Skeletal muscle cell (primary cell): Measurements from ENCODE around the gene KLF15.
A peak's percentile ranks its signal among the peaks of the same experiment; 100 is the strongest.

ENCODE experiments used
- DNase-seq: peaks from one replicate; pipeline ENCODE4 v3.0.0-alpha.2; 2010; ENCODE audit warnings: low read depth
- H3K4me3 ChIP-seq: 2 replicates; pipeline ENCODE4 v1.5.1; 2011; ENCODE audit warnings: low read depth, mild to moderate bottlenecking, control low read depth, low read length, moderate library complexity

KLF15 gene

DNA sequence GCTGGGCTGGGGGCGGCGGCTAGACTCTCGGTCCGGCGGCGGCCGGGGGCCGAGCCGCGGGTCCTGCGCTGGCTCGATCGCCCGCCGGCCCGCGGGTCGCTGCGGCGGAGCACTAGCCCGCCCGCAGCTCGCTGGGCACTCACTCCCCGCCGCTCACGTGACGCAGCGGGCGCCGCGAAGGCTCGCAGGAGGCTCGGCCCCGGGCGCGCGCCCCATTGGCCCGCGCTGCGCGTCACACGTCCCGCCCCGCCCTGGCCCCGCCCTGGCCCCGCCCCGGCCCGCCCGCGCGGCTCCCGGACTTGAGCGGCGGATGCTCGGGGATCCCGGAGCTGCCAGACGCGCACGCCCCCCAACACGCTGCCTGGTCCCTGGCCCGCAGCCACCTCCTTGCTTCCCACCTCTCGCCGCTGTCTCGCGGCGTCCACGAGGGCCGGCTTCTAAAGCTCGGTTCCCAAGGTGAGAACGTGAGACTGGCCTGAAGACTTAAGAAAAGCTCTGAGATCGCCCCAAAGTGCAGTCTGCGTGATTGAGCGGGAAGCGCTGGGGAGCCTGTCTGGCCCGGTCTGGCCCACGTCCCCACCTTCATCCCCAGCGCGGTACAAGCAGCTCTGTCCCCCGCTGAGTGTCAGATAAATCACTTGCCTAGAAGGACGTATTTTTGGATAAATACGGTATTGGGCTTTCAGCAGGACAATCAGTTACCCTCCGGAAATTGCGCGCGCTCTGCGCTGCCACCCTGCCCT lies at the start of gene KLF15:
KLF15 (minus strand) TSS at position 114 of the 743 bp plus-strand sequence. CDS start 4,486 bp downstream, outside the sequence.
- peak within 1 kb of the TSS; percentile 54 for H3K4me3 ChIP-seq
- DNase-seq = peak; percentile 46

DNA sequence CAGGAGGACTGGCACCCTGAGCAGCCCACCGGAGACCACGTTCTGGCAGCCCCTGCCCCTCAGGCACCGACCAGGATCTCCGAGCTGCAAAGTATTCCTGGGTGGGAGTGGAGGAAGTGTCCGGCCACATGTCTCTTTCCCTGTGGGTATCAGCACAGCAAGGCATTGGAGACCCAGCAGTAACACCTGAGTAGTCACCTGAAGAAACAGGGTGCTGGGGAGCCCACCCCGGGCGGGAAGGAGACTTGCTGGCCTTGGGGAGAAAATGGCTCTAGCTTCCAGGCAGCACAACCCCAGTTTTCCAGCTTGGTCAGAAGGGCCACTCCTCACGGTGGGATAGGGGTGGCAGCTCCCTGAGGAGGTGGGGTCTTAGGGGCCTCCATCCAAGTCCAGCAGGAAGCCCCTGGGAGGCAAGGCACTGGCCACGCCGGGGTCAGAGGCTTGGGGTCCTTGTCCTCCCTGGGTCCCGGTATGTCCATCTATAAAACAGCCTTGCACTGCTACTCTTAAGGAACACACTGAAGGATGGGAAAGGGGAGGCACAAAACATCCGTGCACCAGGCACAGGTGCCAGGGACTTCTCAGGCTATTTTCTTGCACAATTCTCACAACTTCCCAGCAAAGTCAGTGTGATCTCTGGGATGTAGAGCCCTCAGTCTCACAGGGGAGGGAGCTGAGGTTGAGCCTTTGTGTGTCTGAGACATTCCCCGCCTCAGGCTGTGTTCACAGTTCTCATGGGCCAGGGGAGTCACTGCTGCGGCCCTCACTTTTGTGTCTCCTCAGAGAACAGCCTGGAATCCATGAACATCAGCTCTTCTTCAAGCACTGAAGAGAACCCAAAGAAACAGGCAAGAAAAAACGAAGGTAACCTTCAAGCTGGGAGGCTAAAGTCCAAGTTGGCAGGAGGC lies 49.4 kb upstream of the KLF15 start:
- H3K4me3 ChIP-seq = no peak overlapping the region
- DNase-seq = no peak

DNA sequence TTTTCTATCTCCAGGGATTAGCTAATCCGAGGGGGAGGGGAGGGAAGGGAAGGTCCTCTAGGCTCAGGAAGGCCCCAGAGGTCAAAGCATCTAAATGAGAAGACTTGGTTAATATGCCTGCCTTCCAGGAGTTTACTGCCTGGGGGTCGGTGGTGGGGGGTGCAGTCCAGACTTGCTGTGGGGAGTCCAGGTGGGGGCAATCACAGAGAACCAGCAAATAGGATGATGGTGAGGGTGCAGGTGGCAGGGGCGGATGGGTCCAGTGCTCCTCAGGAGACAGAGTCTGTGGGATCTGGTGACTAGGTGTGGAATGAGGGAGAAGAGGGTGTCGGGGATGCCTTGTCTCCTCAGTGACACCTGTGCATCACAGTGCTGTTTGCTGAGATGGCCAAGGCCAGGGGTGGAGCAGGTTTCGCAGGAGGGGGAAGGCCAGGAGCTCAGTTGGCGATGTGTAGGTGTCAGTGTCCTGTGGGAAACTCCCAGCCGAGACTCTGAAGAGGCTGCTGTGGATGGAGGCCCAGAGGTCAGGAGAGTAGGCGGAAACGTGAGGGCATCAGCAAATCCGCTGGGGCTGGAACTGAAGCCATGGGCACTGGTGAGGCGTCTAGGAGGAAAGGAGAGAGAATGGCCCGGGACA lies 45.6 kb upstream of the KLF15 start:
- DNase-seq = no peak
- H3K4me3 ChIP-seq = no peak overlapping the region

DNA sequence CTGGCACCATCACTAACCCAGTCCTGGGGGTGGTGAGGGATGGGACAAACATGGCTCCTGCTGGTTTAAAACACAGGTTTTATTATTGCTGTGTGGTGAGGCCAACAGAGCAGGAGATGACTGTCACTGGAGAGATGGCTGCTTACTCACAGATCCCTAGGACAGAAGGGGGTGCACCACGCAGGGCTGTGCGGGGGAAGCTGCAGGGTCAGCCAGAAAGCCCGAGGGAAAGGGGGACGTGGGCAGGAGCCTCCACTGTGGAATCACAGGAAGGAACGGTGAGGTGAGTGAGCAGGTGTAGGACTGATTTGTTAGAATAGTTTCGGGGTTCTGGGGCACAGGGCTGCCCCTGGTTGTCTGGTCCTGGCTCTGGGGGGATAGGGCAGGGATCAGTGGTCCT lies 45.0 kb upstream of the KLF15 start:
- H3K4me3 ChIP-seq = no peak overlapping the region
- DNase-seq = no peak

DNA sequence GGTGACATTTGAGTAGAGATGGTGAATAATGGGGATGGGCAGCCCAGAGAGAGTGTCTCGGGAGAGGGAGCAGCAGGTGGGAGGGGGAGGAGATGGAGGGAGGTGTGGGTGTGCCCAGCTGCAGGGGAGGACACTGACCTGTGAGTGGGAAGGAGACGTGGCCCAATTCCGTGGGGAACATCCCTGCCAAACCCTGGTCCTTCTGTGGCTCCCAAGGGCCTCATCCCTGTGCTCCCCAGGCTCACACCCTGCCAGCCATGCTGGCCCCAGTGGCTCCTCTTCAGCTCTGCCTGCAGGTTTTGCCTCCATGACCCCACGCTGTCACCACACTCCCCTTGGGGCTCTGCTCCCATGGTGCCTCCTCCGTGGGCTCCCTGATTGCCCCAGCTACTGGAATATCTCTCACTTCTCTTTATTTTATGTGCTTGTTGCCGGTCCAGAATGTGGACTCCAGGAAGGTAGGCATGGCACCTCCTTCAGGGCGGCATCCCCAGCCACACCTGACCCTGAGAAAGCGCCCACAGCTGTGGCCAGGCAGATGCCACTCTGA lies 44.5 kb upstream of the KLF15 start:
- DNase-seq = no peak
- H3K4me3 ChIP-seq = no peak overlapping the region

DNA sequence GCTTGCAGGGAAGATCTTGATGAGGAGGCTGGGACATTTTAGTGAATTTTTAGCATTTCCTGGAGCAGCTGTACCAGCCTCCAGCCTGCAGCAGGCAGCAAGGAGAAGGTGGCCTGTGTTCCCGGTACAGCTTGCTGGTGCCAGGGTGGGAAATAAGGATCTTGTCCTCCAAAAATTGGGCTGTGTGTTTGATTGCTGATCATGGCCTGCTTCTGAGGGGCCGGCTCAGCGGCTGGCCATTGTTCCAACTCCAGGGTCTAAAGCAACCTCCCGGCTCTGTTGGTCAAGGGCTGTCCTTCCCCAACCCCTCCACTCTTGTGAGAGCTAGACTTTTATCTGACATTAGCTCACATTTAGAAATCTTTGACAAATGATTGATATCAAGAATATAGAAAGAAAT lies 42.5 kb upstream of the KLF15 start:
- no peak for DNase-seq
- no peak overlapping the region for H3K4me3 ChIP-seq

DNA sequence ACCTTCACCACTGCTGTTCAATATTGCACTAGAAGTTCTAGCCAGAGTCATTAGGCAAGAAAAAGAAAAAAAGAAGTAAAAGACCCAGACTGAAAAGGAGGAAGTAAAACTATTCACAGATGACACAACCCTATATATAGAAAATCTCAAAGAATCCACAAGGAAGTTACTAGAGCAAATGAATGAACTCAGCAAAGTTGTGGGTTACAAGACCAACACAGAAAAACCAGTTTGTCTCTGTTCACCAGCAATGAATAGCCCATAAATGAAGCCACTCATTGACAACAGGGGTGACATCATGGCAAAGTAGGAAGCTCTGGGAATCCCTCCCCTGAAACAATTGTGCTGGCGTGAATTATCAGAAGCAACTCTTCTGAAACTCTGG lies 42.1 kb upstream of the KLF15 start:
- H3K4me3 ChIP-seq = no peak overlapping the region
- DNase-seq = no peak

DNA sequence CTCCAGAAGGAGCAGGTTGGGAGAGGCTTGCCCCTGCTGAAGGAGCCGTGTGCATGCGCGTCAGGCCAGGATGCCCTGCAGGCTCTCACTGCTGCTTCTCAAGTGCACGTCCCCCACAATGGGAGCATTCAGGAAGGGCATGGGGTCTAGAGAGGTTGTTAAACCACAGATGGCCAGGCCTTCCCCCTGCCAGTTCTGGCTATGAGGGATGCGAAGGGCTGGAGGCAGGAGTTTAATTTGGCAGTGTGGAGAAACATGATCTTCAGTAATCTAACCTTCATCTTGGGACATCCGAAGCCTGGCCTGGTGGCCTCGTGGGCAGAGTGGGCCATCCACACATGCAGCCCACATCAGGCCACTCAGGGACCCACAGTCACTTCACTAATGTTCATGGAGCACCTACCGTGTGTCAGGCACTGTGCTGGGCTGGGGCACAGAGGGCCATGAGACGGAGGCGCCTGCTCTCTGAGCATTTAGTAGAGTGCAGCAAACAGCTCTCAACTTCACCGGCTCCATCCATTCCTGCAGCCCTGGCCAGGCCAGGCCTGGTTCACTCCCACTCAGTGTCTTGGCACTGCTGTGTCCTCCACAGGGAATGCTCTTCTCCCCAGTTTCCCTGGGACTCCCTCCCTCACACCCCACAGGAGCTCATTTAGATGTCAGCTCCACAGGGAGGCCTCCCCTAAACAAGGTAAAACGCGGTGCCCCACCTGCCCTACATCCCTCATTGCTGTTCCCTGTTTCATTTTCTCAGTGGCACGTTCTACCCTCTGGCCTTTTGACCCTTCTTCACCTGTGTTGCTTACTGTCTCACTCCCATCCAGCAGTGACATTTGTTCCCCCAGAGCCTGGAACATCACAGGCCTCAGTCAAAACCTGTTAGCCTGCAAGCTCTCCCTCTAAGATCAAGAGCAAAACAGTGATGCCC lies 41.5 kb upstream of the KLF15 start:
- no peak overlapping the region for H3K4me3 ChIP-seq
- DNase-seq = no peak

DNA sequence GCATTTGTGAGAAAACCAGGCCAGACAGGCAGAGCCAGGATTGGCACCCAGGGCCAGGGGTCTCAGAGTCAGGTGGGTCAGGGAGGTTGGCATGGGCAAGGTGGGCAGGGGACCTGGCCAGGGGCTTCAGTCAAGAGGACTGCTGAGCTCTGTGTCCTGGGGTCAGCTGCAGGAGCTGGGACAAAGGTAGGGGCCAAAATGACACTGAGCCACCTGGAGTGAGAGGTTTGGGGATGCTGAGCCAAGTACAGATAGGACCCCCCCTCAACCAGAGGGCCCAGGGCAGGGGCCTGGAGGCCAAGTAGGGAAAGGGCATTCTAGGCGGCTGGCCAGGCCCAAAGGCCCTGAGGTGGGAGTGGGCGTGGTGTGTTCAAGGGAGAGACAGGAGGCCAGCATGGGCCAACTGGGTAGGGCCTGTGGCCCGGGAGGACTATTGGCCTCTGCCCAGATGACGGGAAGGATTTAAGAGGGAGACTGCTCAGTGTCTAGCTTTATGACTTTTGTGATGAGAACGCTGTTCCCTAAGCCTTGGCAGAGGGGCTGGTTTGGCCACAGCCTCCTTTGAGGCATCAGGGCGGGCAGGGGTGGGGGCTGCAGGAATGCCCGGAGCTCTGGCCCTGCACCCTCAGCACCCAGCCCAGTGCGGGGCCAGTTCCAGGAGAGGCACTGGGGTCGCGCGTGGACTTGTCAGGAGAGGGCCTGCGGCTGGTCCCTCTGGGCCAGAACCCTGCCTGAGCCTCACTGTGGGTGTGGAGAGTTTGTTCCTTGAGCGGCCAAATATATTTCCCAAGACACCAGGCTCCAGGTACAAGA lies 40.6 kb upstream of the KLF15 start:
- no peak overlapping the region for H3K4me3 ChIP-seq
- DNase-seq = no peak

DNA sequence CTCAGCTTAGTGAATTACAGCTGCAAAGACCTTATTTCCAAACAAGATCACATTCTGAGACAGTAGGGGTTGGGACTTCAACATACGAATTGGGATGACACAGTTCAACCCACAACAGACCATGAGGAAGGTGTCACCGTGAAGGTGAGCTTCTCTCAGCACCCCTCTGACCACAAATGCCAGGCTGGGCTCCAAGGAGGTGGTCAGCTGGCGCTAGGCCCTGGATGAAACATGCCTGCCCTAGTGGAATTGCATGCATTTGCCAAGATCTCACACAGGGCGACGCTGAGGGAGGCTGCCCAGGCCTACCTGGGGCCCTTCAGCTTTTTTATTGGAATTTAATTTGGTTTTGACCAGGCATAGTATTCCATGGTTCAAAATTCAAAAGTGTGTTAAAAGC lies 39.3 kb upstream of the KLF15 start:
- no peak for DNase-seq
- no peak overlapping the region for H3K4me3 ChIP-seq

DNA sequence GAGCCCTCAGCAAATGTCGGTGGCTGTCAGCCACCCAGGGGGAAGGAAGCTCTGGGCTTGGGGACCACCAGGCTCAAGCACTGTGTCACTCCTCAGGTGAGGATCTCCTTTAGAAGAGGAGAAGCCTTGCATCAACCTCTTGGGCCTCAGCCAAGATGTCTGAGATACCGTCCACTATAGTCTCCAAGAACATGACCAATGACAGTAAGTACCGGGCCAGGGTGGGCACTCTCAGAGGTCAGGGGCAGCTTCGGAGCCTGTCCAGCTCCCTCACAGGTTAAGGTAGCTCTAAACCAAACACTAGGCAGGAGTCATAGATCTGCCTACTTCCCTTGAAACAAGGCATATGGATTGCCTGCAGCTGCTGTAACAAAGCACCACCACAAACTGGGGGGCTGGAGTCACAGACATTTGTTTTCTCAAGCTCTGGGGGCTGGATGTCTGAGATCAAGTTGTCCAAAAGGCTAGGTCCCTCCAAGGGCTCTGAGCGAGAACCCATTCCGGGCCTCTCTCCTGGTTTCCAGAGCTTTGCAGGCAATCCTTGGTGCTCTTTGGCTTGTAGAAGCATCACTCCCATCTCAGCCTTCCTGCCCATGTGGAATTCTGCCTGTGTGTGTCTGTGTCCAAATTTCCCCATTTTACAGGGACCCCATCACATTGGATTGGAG lies 38.8 kb upstream of the KLF15 start:
- H3K4me3 ChIP-seq = no peak overlapping the region
- no peak for DNase-seq

DNA sequence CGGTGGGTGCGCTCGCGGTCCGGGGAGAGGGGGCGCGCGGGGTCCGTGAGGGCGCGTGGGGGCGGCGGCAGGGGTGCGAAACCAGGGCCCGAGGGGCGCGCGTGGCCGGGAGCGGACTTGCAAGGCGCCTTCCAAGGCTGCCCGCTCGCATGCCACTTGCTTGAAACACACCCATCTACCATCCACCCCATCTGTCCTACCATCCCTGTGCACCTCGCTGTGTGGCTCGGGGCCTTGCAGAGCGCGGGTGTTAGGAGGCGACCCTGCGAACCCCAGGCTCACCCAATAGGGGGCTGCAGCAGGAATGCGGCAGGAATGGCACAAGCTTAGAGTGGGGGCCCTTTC lies 37.7 kb upstream of the KLF15 start:
- H3K4me3 ChIP-seq = no peak overlapping the region
- no peak for DNase-seq

DNA sequence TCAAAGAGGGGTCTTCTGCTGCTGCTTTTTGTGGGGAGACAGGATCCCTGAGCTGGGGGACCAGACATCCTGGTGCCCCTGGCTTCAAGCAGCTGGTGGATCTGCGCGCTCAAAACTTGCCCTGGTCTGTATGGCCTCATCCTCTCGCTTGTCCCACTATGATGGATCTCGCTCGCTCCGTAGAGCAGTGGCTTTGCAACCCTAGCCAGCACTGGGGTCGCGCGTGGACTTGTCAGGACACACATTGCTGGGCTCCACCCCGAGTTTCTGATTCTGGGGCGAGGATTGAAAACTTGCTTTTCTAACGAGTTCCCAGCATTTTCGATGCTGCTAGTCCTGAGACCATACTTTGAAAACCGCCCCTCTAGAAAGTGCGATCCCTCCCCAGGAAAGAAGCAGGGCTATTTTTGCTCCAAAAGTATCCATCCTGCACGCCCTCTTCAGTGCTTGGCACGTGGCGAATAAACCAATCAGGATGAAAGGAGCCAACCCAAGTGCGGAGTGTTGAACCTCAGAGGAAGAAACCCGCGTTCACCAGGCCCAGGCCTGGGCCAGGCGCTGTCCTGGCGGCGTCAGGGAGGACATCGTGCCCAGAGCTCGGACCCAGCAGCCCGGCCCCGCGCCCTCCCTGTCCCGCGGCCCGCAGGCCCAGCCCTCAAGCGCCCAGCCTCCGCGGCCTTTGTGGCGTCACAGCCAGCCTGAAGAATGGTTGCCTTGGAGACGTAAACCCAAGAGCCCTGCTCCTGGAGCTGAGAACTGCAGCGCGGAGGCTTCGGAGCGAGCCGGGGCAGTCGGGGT lies 37.2 kb upstream of the KLF15 start, which contains the start of gene CFAP100:
CFAP100 (plus strand) TSS at position 731 of the 798 bp plus-strand sequence. CDS start 1,092 bp downstream, outside the sequence.
- DNase-seq = no peak
- H3K4me3 ChIP-seq = no peak within 1 kb of the TSS

DNA sequence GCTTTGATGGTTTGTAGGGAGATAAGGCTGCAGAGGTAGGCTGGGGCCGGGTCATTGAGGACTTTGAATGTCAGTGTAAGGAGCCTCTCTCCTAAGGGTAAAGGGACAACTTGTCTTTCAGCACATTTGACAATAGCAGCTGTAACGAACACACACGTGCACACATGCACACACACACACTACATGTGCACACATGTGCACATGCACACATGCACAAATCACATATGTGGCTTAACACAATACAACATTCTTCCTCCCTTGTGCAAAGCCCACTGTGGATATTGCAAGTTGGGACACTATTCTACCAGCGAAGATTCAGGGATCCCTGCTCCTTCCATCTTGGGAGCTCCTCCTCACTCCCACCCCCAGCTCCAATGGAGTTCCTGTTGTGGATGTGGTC lies 36.4 kb upstream of the KLF15 start:
- no peak overlapping the region for H3K4me3 ChIP-seq
- no peak for DNase-seq

DNA sequence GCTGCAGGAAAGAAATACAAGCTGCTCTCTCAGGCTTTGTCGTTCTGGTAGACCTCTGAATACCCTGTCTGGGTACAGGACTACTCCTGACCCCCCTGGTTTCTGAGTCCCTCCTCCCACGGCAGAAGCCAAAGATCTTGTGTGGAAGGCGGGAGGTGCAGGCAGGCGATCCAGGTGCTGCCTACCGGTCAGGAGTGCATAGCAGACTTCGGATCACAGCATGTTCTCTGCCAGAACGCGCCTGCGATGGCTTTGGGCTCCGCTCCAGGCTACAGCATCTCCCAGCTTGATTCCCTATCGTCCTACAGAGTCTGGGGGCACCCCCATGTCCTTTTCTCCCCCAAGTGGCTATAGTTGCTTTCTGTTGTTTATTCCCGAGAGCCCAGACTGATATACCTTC lies 35.0 kb upstream of the KLF15 start:
- no peak for DNase-seq
- H3K4me3 ChIP-seq = no peak overlapping the region

DNA sequence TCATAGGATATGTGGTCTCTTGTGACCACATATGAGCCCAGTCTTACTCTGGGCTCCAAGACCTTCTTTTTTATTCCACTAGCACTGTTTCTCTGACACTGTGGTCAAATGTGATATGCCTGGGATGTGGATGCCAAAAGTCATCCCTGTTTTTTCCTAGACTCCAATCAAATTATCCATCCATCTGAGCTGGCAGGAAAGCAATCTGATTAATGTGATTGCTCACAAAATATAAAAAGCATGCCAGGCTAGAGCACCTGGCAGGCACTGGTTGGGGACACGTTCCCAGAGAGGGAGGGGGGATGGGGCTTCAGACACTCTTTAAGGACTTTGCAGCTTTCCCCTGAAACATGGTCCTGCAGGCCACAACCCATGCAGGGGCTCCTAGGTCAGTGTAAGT lies 34.4 kb upstream of the KLF15 start:
- no peak overlapping the region for H3K4me3 ChIP-seq
- DNase-seq = no peak

DNA sequence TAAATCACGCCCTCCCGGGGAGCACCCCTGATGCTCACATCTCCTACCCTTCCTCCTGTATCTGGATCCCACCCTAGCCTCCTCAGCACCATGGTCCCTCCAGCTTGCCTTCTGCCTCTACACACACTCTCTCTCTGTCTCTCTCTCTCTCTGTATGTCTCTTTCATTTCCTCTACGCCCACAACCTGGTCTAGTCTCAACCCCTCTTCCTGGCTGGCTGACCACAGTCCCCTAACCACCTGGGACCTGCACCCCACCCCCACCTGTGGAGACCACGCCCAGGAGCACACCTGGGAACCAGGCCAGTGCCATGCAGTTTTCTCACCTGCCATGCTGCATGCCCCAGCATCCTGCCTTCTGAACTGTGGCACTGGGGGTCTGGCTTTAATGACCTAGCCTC lies 33.5 kb upstream of the KLF15 start:
- no peak for DNase-seq
- no peak overlapping the region for H3K4me3 ChIP-seq
